Calu3 (cell line): ENCODE data around the gene EDAR. TPM values are rescaled to one million over a fixed set of nuclear protein-coding genes. Genes with fewer than 3 reads are reported as not detected.

Experiments used
- BruUV-seq: library from RNA; stranded (reverse); fragments of 400-500 nt; replicated peaks from 2 replicates; lab custom pipeline; 2021; lab: Mats Ljungman, UMichigan
- CTCF ChIA-PET: fragments of 300-600 bp; sonication (Branson Sonifier 250); formaldehyde crosslinking; loops from one replicate; lab custom pipeline; 2022; ENCODE audit warnings: antibody characterized with exemption; lab: Charles Lee
- DNase-seq: peaks from one replicate; pipeline ENCODE4 v3.0.0; 2022
- H3K27ac Mint-ChIP-seq: one replicate; pipeline ENCODE4 v1.8.0; 2022; ENCODE audit warnings: mixed read lengths; ENCODE audit not compliant: unreplicated experiment
- H3K27me3 Mint-ChIP-seq: one replicate; pipeline ENCODE4 v1.8.0; 2022; ENCODE audit warnings: mixed read lengths; ENCODE audit not compliant: unreplicated experiment
- H3K36me3 Mint-ChIP-seq: one replicate; pipeline ENCODE4 v1.8.0; 2022; ENCODE audit warnings: mild to moderate bottlenecking, moderate library complexity, mixed read lengths; ENCODE audit not compliant: insufficient read depth, unreplicated experiment
- H3K4me1 Mint-ChIP-seq: one replicate; pipeline ENCODE4 v1.8.0; 2022; ENCODE audit warnings: mild to moderate bottlenecking, low read depth, mixed read lengths; ENCODE audit not compliant: unreplicated experiment
- H3K4me3 Mint-ChIP-seq: one replicate; pipeline ENCODE4 v1.8.0; 2022; ENCODE audit warnings: mild to moderate bottlenecking, low read depth, moderate library complexity, mixed read lengths; ENCODE audit not compliant: unreplicated experiment
- H3K9me3 Mint-ChIP-seq: one replicate; pipeline ENCODE4 v1.8.0; 2022; ENCODE audit warnings: low read depth, mixed read lengths; ENCODE audit not compliant: unreplicated experiment
- intact Hi-C: fragments of 100-400 bp; cut with micrococcal nuclease; formaldehyde crosslinking; loops from one replicate; pipeline ENCODE4 v1.10.0; 2022; ENCODE audit not compliant: unreplicated experiment
- total RNA-seq: library from RNA; stranded (reverse); gene quantifications from 2 replicates; pipeline ENCODE4 v1.2.3, GENCODE V29; 2022
- TF ChIP-seq, protein P1 (sequence below): fragments of 200-600 bp; IDR thresholded peaks from one replicate; pipeline ENCODE4 v1.8.0; 2022; ENCODE audit warnings: antibody characterized with exemption; ENCODE audit not compliant: unreplicated experiment

Gene EDAR
- total RNA-seq, 1 experiment from 2014 or later = not detected

DNA sequence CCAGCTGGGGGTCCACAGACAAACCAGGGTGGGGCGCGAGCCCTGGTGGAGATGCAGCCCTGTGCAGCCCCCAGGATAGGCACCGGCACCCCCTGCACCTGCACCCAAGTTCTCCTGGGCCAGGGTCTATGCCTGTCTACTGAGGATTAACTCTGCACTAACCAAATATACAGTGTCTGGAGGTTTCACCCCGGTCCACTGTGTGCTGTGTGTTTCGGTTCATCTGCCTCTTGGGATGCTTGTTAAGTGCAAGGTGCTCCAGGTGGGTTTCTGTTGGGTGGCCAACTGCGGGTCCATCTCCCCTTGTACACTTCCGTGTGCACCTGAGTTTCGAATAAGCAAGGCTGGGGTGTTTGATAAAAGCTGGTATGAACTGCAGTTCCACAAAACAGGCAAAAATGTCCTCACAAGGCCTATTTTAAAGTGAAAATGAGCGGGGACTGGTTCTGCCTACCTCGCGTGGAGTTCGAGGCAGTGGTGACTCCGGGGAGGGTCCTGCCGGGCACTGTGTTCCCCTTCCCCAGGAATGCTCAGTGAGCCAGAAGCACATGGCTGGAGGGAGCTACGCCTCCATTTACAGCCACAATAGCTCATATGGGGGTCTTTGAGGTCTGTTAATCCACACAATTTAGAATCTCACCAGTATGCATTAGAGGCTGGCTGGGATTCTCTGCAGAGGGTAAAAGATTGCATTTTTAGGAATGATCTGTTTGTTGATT lies 70.7 kb downstream of the EDAR start:
- no peaks in the 10 kb centered on the region for H3K4me1 Mint-ChIP-seq
- CTCF ChIA-PET = no interaction called here
- intact Hi-C loops = no loop called here
- H3K9me3 Mint-ChIP-seq = no peaks in the 10 kb centered on the region
- H3K4me3 Mint-ChIP-seq = no peak overlapping the region
- no peaks in the 10 kb centered on the region for H3K36me3 Mint-ChIP-seq
- no peak for DNase-seq
- H3K27ac Mint-ChIP-seq = no peak overlapping the region
- no TSS peak for BruUV-seq
- TF ChIP-seq, protein P1, sequence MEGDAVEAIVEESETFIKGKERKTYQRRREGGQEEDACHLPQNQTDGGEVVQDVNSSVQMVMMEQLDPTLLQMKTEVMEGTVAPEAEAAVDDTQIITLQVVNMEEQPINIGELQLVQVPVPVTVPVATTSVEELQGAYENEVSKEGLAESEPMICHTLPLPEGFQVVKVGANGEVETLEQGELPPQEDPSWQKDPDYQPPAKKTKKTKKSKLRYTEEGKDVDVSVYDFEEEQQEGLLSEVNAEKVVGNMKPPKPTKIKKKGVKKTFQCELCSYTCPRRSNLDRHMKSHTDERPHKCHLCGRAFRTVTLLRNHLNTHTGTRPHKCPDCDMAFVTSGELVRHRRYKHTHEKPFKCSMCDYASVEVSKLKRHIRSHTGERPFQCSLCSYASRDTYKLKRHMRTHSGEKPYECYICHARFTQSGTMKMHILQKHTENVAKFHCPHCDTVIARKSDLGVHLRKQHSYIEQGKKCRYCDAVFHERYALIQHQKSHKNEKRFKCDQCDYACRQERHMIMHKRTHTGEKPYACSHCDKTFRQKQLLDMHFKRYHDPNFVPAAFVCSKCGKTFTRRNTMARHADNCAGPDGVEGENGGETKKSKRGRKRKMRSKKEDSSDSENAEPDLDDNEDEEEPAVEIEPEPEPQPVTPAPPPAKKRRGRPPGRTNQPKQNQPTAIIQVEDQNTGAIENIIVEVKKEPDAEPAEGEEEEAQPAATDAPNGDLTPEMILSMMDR = no peak
- H3K27me3 Mint-ChIP-seq = peaks cover 52% of the 10 kb centered on the region

DNA sequence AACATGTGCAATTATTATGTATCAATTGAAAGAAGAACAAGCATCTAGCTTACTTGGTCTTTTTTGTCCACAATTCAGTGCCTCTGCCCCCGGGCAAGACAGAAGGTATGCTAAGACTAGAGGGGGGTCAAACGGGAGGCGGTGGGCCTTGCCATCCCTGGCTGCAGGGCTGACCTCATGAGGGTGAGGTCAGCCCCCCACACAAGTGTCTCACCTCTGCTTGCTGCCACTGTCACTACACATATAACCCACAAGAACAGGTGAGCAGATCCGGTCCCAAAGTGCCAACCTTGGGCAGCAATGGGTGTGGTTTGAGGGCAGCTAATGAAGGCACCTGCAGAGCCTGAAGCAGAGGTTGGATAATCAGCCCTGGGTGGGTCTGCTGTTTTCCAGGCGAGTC lies 71.5 kb downstream of the EDAR start:
- Mint-ChIP-seq H3K4me3 (no peak overlapping the region), H3K4me1 (no peaks in the 10 kb centered on the region), H3K9me3 (no peaks in the 10 kb centered on the region), H3K27ac (no peak overlapping the region), H3K36me3 (no peaks in the 10 kb centered on the region), H3K27me3 (peaks cover 45% of the 10 kb centered on the region)
- intact Hi-C loops = no loop called here
- CTCF ChIA-PET = no interaction called here
- TF ChIP-seq, protein P1 = no peak
- no peak for DNase-seq
- BruUV-seq = no TSS peak

DNA sequence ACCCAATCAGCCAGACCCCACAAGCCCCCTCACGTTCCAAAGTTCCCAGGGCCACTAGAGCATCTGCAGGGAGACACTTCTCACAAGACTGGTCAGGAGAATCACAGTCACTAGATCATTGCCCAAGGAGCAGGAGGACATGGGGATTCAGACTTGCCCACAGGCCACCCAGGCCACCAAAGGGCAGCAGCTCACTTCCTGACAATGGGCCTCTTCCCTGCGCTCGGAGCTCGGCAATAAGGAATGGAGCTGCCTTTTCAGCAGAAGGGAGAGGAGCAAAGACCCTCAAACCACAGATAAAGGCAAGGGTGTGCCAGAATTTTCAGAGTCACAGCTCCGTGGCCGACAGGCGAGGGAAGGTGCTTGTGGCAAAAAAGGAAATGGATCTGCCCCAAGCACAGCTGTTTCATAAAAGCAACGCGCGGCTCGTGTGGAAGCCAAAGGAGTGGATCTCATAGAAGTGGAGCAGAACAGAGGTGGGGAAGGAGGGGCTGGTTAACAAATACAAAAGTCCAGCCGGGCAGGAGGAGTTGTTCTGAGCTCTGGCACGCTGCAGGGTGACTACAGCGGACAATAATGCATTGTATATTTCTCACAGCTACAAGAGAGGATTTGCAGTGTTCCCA lies 72.1 kb downstream of the EDAR start:
- TF ChIP-seq, protein P1 = no peak
- Mint-ChIP-seq H3K27ac (no peak overlapping the region), H3K27me3 (peaks cover 42% of the 10 kb centered on the region), H3K4me1 (no peaks in the 10 kb centered on the region), H3K36me3 (no peaks in the 10 kb centered on the region), H3K4me3 (no peak overlapping the region), H3K9me3 (no peaks in the 10 kb centered on the region)
- CTCF ChIA-PET = no interaction called here
- DNase-seq = no peak
- intact Hi-C loops = no loop called here
- no TSS peak for BruUV-seq

DNA sequence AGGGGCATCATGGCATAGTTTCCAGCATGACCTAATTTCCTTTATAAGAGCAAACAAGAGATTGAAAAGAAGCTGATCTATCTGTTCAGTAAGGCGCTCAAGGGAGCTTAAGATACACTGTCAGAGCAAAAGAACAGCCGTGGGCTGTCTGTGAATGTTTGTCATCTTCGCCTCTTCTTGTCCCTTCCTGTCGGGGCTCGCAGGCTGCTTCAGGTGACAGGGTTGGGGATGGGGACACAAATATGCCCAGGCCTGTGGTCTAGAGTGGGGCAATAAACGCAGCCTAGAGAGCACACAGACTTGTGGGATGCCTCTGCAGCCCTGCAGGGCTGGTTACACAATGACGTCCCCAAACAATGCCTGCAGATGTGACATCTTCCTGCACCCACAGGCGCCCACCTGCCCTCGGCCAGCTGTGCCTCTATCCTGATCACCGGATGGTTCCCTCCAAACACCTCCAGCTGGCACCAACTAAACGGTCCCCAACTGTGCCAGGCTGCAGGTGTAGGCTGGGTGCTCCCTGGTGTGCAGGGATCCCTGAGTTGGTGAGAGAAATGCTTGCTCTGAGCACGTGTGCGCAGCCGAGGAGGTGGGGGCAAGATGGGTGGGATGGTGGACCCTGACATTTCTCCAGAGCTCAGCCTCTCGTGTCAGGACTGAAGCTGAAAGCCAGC lies 72.8 kb downstream of the EDAR start:
- H3K9me3 Mint-ChIP-seq = no peaks in the 10 kb centered on the region
- no peaks in the 10 kb centered on the region for H3K4me1 Mint-ChIP-seq
- H3K4me3 Mint-ChIP-seq = no peak overlapping the region
- no peaks in the 10 kb centered on the region for H3K36me3 Mint-ChIP-seq
- TF ChIP-seq, protein P1 = no peak
- intact Hi-C loops = no loop called here
- DNase-seq = no peak
- peaks cover 48% of the 10 kb centered on the region for H3K27me3 Mint-ChIP-seq
- H3K27ac Mint-ChIP-seq = no peak overlapping the region
- BruUV-seq = no TSS peak
- CTCF ChIA-PET = no interaction called here
